Muscle of arm (tissue), 12 donors: ENCODE data around the gene KIAA0513. TPM values are rescaled to one million over a fixed set of nuclear protein-coding genes. Genes with fewer than 3 reads are reported as not detected.
"Not testable (repeated sequence)": the region's sequence is repeated elsewhere in the genome, so short reads cannot be mapped to it uniquely, and the experiment has no call there.

ENCODE experiments used
- DNase-seq: peaks from one replicate; pipeline ENCODE4 v3.0.0-alpha.2; 2013
- polyA plus RNA-seq, 12 donors: library from polyadenylated mRNA; unstranded; fragments of 120-200 nt; gene quantifications; one replicate each; pipeline ENCODE4 v1.2.1, GENCODE V29; 2013; ENCODE audit not compliant: insufficient read length in 12 of 12

KIAA0513 gene
- polyA plus RNA-seq, 12 donors: 1.7 to 5.6 (median 2.2) TPM; not detected in 1

GRCh38 chr16:85028685-85029407 is 1.3 kb downstream of the KIAA0513 start:
- no peak for DNase-seq

- no peak for DNase-seq
These were observed 1.8 kb downstream of the KIAA0513 start for GRCh38 chr16:85029408-85029784.

GRCh38 chr16:85029981-85030401 is 2.4 kb downstream of the KIAA0513 start:
- no peak for DNase-seq

DNA sequence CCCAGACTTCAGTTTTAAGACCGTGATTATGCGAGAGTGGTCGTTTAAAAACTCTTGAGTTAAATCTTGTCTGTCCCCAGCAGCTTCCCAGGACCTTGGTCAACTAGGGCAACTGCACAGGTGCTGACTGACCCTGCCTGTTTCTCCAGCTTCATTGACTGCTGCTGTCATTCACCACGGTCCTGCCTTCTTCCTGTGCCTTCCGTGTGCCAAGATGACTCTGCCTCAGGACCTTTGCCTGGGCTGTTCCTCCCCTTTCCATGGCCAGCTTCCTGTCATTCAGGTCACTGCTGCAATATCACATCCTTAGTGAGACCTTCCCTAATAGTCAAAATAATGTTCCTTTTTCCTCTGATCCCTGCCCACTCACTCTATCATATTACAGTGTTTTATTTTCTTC is 3.9 kb downstream of the KIAA0513 start:
- DNase-seq: no peak

- not testable (repeated sequence) for DNase-seq
These were observed 4.6 kb downstream of the KIAA0513 start for GRCh38 chr16:85032187-85032586.

- no peak for DNase-seq
These were observed 5.6 kb downstream of the KIAA0513 start for GRCh38 chr16:85033171-85033570.

- no peak for DNase-seq
These were observed 7.2 kb downstream of the KIAA0513 start for GRCh38 chr16:85034591-85035433.

GRCh38 chr16:85036236-85037049 is 8.8 kb downstream of the KIAA0513 start:
- no peak for DNase-seq

DNA sequence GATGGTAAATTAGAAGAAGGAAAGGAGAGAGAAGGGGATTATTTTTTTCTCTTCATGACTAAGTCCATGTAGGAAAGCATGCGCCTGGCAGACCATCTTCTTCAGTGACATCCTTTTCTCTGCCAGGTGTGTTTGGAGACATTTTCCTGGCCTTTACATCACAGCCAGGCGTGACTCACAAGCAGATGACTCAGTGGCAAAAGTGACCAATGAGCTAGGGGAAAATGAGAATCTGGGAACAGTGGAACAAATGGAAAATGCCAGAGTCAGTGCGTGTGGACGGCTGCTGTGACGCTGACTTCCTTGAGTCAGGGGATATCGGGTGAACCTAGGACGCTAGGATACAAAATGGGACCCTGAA is 9.4 kb downstream of the KIAA0513 start:
- DNase-seq: no peak

GRCh38 chr16:85037721-85038120 is 10.1 kb downstream of the KIAA0513 start:
- DNase-seq: no peak

DNA sequence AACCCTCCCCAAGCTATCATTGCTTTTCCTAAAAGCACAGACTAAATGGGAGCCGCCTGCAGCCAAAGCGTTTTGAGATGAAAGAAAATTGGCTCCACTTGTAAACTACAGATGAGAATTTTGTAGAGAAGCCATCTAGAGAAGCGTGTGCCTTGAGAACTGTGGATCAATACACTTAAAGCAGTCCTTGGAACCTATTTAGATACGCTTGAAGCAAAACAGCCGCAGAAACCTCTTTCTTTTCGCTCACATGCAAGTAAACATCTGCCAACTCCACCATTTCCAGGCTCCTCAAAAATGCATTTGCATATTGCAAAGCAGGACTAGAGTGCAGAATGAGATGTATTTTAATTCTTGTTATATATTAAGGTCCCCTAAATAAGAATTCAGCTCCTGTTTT is 13.1 kb downstream of the KIAA0513 start:
- DNase-seq: no peak

- DNase-seq: no peak
These were observed 13.9 kb downstream of the KIAA0513 start for GRCh38 chr16:85041219-85042166.

DNA sequence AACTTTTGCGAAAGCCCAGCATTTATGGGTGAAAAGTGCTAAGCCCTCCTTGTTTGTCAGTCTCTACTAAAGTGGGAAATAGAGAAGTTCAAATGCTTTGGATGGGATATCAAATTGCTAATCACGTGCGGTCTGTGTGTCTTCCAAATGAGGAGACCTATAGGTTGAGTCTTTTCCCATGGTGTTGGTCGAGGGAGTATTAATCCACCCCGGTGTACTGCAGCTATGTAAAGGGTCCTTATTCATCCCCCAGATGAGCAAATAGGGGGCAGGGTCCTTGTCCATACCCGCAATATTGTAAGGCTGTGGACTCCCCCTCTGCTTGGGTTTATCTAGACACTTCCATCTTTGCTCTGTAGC is 14.6 kb downstream of the KIAA0513 start:
- no peak for DNase-seq

- no peak for DNase-seq
These were observed 15.0 kb downstream of the KIAA0513 start for GRCh38 chr16:85042606-85043005.

GRCh38 chr16:85045077-85045476 is 17.5 kb downstream of the KIAA0513 start:
- DNase-seq: no peak

- no peak for DNase-seq
These were observed 18.3 kb downstream of the KIAA0513 start for GRCh38 chr16:85045641-85046471.

GRCh38 chr16:85046472-85046916 is 18.9 kb downstream of the KIAA0513 start:
- DNase-seq: no peak

GRCh38 chr16:85046931-85047866 is 19.6 kb downstream of the KIAA0513 start:
- no peak for DNase-seq

- DNase-seq: no peak
These were observed 20.4 kb downstream of the KIAA0513 start for GRCh38 chr16:85047867-85048455.
